ENCODE measurements around the gene IL9R.

- no peak for TF ChIP-seq POLR2A (IDR thresholded peaks at IDR 0.05)
- no peak for TF ChIP-seq CTCF (IDR thresholded peaks at IDR 0.05)
Measured at GRCh38 chrX:156004256-156004655, 6.8 kb downstream of the IL9R start.

All from Peyer's patch (tissue), 4 donors.